Measurements from ENCODE around the gene EPHA4.

EPHA4 gene

DNA sequence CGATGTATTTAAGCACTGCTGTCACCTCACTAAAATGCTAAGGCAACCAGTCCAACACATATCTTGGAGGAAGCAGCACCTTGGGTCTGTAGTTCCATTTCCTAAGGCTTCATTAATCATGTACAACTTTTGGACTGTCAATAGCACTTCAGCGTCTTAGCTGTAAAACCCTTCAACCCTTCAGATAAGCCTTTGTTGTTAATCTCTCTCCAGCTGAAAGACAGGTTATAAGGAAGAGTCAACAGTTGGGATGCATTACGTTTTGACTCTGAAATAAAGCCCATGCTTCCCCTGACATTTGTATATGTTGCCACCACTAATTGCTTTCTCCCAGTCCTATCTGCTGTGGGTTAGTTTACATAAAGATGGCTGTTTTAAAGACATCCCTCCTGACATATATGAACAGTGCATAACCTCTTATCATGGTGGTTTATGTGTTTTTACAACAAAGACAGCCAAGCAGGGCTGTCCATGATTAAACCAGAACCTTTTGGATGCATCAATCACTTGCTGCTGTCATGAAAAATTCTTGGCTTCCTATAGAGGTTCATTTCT, 81.5 kb downstream of the EPHA4 start:
- no peak for TF ChIP-seq CTCF (conservative IDR thresholded peaks at IDR 0.05; ENCODE audit: low read depth, low read length)
- H3K4me3 ChIP-seq (ENCODE audit: low read length), result no peak overlapping the region
- DNase-seq (ENCODE audit: low read depth), result no peak

- no peak for TF ChIP-seq CTCF (conservative IDR thresholded peaks at IDR 0.05; ENCODE audit: low read depth, low read length)
- no peak overlapping the region for H3K4me3 ChIP-seq (ENCODE audit: low read length)
- DNase-seq (ENCODE audit: low read depth), result no peak
Measured at GRCh38 chr2:221488136-221488807, 83.8 kb downstream of the EPHA4 start.

GRCh38 chr2:221486106-221486505, 86.0 kb downstream of the EPHA4 start:
- no peak for TF ChIP-seq CTCF (conservative IDR thresholded peaks at IDR 0.05; ENCODE audit: low read depth, low read length)
- H3K4me3 ChIP-seq (ENCODE audit: low read length), result no peak overlapping the region
- DNase-seq (ENCODE audit: low read depth), result no peak

- no peak overlapping the region for H3K4me3 ChIP-seq (ENCODE audit: low read length)
- DNase-seq (ENCODE audit: low read depth), result no peak
- no peak for TF ChIP-seq CTCF (conservative IDR thresholded peaks at IDR 0.05; ENCODE audit: low read depth, low read length)
Measured at GRCh38 chr2:221485503-221485870, 86.6 kb downstream of the EPHA4 start.

DNA sequence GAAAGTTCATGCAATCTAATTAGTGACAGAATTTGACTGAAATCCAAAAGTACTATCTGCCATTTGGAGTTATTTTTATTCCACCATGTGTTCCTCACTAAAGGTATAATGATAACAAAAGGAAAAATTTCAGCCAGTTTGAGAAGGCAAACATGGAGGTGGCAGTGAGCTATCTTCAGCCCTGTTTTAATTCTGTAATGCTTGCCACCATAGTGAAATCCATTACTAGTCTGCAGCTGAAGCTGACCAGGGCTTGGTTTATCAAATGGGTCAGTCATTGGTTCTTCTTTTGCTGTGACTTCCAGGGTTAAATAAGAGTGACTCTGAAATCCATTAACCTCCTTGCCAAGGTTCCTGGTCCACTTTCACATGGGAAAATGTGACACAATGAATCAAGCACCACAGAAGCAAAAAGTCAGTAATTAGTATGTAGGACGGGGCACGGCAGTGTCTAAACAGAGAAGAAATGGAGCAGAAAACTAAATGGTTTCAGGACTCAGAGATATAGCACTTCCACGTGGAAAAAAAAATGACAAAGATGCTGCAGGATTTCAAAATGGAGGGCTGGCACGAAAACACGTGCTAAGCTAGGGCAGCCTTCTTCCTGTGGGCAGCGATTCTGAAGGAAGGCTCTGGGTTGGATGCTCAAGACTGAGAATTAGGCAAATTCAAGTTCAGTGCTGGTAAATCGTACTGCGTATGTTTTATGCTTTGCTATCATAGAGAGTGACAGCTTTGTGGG, 87.2 kb downstream of the EPHA4 start:
- no peak overlapping the region for H3K4me3 ChIP-seq (ENCODE audit: low read length)
- no peak for TF ChIP-seq CTCF (conservative IDR thresholded peaks at IDR 0.05; ENCODE audit: low read depth, low read length)
- DNase-seq (ENCODE audit: low read depth), result no peak

DNA sequence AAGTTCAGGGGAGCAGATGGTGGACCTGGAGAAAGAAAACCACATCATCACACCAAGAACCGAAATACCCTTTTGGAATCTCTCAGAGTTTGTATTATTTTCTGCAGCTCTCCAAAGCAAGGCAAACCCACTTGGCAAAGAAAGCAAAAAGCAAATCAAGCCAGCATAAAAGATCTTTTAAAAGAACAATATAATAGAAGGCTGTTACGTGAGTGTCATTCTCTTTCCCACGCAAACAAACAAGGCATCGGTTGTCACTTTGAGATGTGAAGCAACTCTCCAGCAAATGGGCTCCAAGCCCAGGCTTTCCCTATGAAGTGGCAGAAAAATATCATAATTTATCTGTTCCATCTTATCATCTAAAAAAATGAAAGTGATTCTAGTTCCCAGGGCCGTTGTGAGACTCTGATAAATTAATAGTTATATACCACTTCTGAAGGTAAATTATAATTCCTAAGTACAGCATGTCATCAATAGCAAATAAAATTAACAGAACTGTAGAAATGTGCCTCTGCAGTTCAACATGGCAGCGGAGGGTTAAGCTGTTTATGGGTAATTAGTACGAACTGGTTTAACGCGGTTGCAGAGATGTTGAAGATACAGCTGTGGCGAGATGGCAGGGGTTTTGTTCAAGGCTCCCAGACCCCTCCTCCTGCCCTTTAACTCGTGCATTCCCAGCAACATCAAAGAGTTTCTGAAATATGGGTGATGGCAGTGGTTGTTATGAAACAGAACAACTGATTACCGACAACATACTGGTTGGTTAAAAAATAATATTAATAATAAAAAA, 89.2 kb downstream of the EPHA4 start:
- TF ChIP-seq CTCF (conservative IDR thresholded peaks at IDR 0.05; ENCODE audit: low read depth, low read length), result no peak
- DNase-seq (ENCODE audit: low read depth), result no peak
- no peak overlapping the region for H3K4me3 ChIP-seq (ENCODE audit: low read length)

All from retinal pigment epithelial cell (primary cell).